ENCODE measurements around the gene MLH1.

- TF ChIP-seq YY1 (IDR thresholded peaks at IDR 0.05; ENCODE audit: insufficient read depth, insufficient read length) (no peak), ZNF274 (IDR thresholded peaks at IDR 0.05; ENCODE audit: low read depth, low read length) (no peak), SUZ12 (IDR thresholded peaks at IDR 0.05; ENCODE audit: extremely low read depth, insufficient read depth, insufficient read length) (no peak)
Observed at GRCh38 chr3:36981006-36981405, 12.3 kb upstream of the MLH1 start.
